ENCODE data around the gene MDC1. TPM values are rescaled to one million over a fixed set of nuclear protein-coding genes. Genes with fewer than 3 reads are reported as not detected.

Gene MDC1
- polyA plus RNA-seq, 3 donors from 2014 or later, result 3.0 to 16.5 TPM; not detected in 1

- H3K27me3 Mint-ChIP-seq (ENCODE audit: low read depth in 3 of 3), result peaks cover 0 to 5% (median 0%) of the 10 kb centered on the region in 3 donors
- H3K4me3 Mint-ChIP-seq, result no peak overlapping the region
- no peaks in the 10 kb centered on the region for H3K9me3 Mint-ChIP-seq
- no peak for DNase-seq
- H3K4me1 Mint-ChIP-seq, result no peaks in the 10 kb centered on the region
- peaks cover 17 to 68% (median 45%) of the 10 kb centered on the region in 3 donors for H3K36me3 Mint-ChIP-seq
- peak overlapping the region in 2 of 6 donors; percentile 1 to 69 for H3K27ac Mint-ChIP-seq
Observed at GRCh38 chr6:30657454-30657853, 59.6 kb downstream of the MDC1 start.

GRCh38 chr6:30656513-30656912, 60.6 kb downstream of the MDC1 start:
- Mint-ChIP-seq H3K4me1 (no peaks in the 10 kb centered on the region), H3K36me3 (peaks cover 12 to 59% (median 39%) of the 10 kb centered on the region in 3 donors), H3K27me3 (ENCODE audit: low read depth in 3 of 3) (peaks cover 0 to 5% (median 0%) of the 10 kb centered on the region in 3 donors)

GRCh38 chr6:30655743-30656094, 61.4 kb downstream of the MDC1 start:
- no peaks in the 10 kb centered on the region for H3K4me1 Mint-ChIP-seq
- H3K36me3 Mint-ChIP-seq, result peaks cover 16 to 56% (median 36%) of the 10 kb centered on the region in 3 donors
- peaks cover 0 to 5% (median 0%) of the 10 kb centered on the region in 3 donors for H3K27me3 Mint-ChIP-seq (ENCODE audit: low read depth in 3 of 3)
- no peaks in the 10 kb centered on the region for H3K9me3 Mint-ChIP-seq
- H3K27ac Mint-ChIP-seq, result peak overlapping the region in 2 of 6 donors; percentile 30 to 31
- H3K4me3 Mint-ChIP-seq, result no peak overlapping the region
- DNase-seq, result no peak

More at GRCh38 chr6:30656513-30656912, 60.6 kb downstream of the MDC1 start:
- no peak overlapping the region for H3K27ac Mint-ChIP-seq
- DNase-seq, result no peak
- no peak overlapping the region for H3K4me3 Mint-ChIP-seq
- no peaks in the 10 kb centered on the region for H3K9me3 Mint-ChIP-seq

GRCh38 chr6:30654798-30655742, 62.0 kb downstream of the MDC1 start:
- Mint-ChIP-seq H3K9me3 (no peaks in the 10 kb centered on the region), H3K36me3 (peaks cover 16 to 54% (median 34%) of the 10 kb centered on the region in 3 donors), H3K27me3 (ENCODE audit: low read depth in 3 of 3) (peaks cover 0 to 5% (median 0%) of the 10 kb centered on the region in 3 donors), H3K4me3 (no peak overlapping the region), H3K4me1 (no peaks in the 10 kb centered on the region), H3K27ac (peak overlapping the region in 2 of 6 donors; percentile 31 to 43)
- DNase-seq, result no peak

- Mint-ChIP-seq H3K27me3 (ENCODE audit: low read depth in 3 of 3) (peaks cover 0 to 6% (median 0%) of the 10 kb centered on the region in 3 donors), H3K27ac (peak overlapping the region in 1 of 6 donors; percentile 51), H3K9me3 (no peaks in the 10 kb centered on the region), H3K4me1 (peaks cover 14 to 16% of the 10 kb centered on the region in 2 donors), H3K36me3 (peaks cover 6 to 26% (median 19%) of the 10 kb centered on the region in 3 donors), H3K4me3 (no peak overlapping the region)
- DNase-seq, result no peak
Observed at GRCh38 chr6:30651143-30651542, 65.9 kb downstream of the MDC1 start.

Other genes starting within 250 kb of the MDC1 start
- gene HLA-E, start 227.8 kb downstream of the MDC1 start, polyA plus RNA-seq, result 1,000 to 10,000 TPM; 2,819 to 4,179 (median 3,086) TPM
- gene GNL1, start 160.8 kb downstream of the MDC1 start, polyA plus RNA-seq, result 10 to 100 TPM; 32.6 to 38.6 (median 35.0) TPM
- gene PRR3, start 160.0 kb downstream of the MDC1 start, polyA plus RNA-seq, result 1 to 10 TPM; 1.0 to 9.0 (median 3.6) TPM
- 10 to 100 TPM in 2 of 3 donors, 1 to 10 TPM in 1; 4.3 to 50.1 (median 15.2) TPM for gene ABCF1, start 145.8 kb downstream of the MDC1 start, polyA plus RNA-seq
- gene PPP1R10, start 100.0 kb downstream of the MDC1 start, polyA plus RNA-seq, result 10 to 100 TPM in 2 of 3 donors, 1 to 10 TPM in 1; 5.5 to 30.0 (median 12.9) TPM
- gene MRPS18B, start 99.4 kb downstream of the MDC1 start, polyA plus RNA-seq, result 100 to 1,000 TPM in 2 of 3 donors, 10 to 100 TPM in 1; 86.6 to 114 (median 102) TPM
- 1 to 10 TPM in 1 of 3 donors, under 1 TPM in 1, not detected in 1; 0.43 to 3.1 TPM for gene ATAT1, start 90.4 kb downstream of the MDC1 start, polyA plus RNA-seq
- gene C6orf136, start 70.1 kb downstream of the MDC1 start, polyA plus RNA-seq, result 10 to 100 TPM in 1 of 3 donors, 1 to 10 TPM in 2; 4.3 to 16.5 (median 9.8) TPM
- gene DHX16, start 44.3 kb downstream of the MDC1 start, polyA plus RNA-seq, result 10 to 100 TPM; 13.6 to 33.9 (median 14.4) TPM
- gene PPP1R18, start 30.6 kb downstream of the MDC1 start, polyA plus RNA-seq, result 100 to 1,000 TPM; 178 to 308 (median 245) TPM
- 10 to 100 TPM in 1 of 3 donors, 1 to 10 TPM in 2; 6.7 to 20.1 (median 8.4) TPM for gene NRM, start 26.3 kb downstream of the MDC1 start, polyA plus RNA-seq
- 100 to 1,000 TPM in 1 of 3 donors, 10 to 100 TPM in 2; 80.8 to 215 (median 84.0) TPM for gene TUBB, start 3.1 kb upstream of the MDC1 start, polyA plus RNA-seq
- 100 to 1,000 TPM; 148 to 214 (median 174) TPM for gene FLOT1, start 25.4 kb upstream of the MDC1 start, polyA plus RNA-seq
- 1 to 10 TPM; 1.0 to 2.7 (median 1.6) TPM for gene IER3, start 27.3 kb upstream of the MDC1 start, polyA plus RNA-seq
- gene DDR1, start 167.2 kb upstream of the MDC1 start, polyA plus RNA-seq, result 1 to 10 TPM in 1 of 3 donors, under 1 TPM in 1, not detected in 1; 0.41 to 1.1 TPM
- gene GTF2H4, start 190.9 kb upstream of the MDC1 start, polyA plus RNA-seq, result 10 to 100 TPM in 1 of 3 donors, 1 to 10 TPM in 1, not detected in 1; 6.3 to 10.2 TPM
- 10 to 100 TPM; 12.0 to 17.5 (median 12.6) TPM for gene VARS2, start 197.0 kb upstream of the MDC1 start, polyA plus RNA-seq
- gene SFTA2, start 214.9 kb upstream of the MDC1 start, polyA plus RNA-seq, result not detected
- not detected for gene MUCL3, start 223.7 kb upstream of the MDC1 start, polyA plus RNA-seq

Data from immature natural killer cell (primary cell).